Measurements from ENCODE around the gene USHBP1. TPM values are rescaled to one million over a fixed set of nuclear protein-coding genes. Genes with fewer than 3 reads are reported as not detected.

The USHBP1 gene
- total RNA-seq, 1 donor from 2014 or later, result not detected

GRCh38 chr19:17240826-17241399 is 23.6 kb downstream of the USHBP1 start:
- DNase-seq (ENCODE audit: low read depth), result no peak

DNA sequence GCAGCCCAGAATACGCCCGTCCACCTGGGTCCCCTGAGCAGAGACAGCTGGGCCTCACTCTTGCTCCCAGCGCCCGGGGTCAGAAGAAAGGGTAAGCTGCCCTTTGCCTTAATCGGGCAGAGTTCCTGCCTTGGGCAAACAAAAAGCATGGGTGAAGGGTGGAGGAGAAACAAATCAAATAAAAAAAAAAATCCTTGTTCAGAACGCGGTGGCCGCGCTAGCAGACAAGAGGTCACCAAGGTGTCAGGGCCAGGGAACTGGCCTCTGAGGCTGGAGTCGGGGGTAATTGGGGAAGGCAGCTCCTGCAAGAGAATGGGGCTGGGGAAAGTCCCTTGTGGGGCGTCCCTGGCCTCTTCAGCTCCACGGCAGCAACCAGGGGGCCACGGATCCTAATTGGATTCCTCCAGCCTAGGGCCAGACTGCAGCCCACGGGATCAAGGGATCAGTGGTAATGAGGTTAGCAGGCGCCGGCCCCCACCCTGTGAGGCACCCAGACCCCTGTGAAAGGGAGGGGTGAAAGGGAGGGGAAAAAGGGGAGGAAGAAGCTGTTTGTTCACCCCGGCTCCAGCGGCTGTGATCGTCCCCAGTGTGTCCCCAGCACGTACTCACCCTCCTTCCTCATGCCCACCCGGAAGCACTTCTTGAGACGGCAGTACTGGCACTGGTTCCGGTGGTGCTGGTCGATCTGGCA is 24.3 kb downstream of the USHBP1 start:
- DNase-seq (ENCODE audit: low read depth), result no peak

GRCh38 chr19:17237747-17238706 is 26.5 kb downstream of the USHBP1 start:
- no peak for DNase-seq (ENCODE audit: low read depth)

- DNase-seq (ENCODE audit: low read depth), result no peak
Observed at GRCh38 chr19:17236811-17237543, 27.6 kb downstream of the USHBP1 start.

- DNase-seq (ENCODE audit: low read depth), result peak; percentile 18
Observed at GRCh38 chr19:17235971-17236777, 28.4 kb downstream of the USHBP1 start.

DNA sequence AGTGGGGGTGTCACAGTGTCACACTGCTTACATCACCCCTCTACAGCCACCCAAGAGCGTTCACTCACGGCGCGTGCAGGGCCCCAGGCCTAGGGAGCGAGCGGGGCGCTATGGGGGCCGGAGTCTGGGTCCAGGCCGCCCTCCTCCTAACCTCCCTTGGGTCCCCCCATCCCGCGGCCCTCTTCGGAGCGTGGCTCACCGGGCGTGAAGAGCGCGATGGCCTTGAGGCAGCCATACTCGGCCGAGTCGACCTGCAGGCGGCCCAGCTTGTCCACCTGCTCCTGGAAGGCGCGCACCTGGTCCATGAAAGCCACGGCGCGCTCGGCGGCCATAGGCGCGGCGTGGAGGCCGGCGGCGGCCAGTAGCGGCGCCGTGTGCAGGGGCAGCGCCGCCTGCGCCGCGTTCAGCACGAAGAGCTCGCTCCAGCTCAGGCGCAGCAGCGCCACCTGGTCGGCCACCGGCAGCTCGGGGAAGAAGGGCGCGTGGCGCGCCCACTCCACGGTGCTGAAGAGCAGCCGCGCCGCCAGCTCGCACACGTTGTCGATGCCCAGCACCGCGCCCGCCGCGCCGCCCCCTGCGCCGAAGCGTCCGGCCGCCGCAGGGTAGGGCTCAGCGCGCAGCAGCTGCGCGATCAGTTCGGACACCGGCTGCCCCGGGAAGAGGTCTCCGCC is 29.1 kb downstream of the USHBP1 start:
- DNase-seq (ENCODE audit: low read depth), result peak; percentile 56

DNA sequence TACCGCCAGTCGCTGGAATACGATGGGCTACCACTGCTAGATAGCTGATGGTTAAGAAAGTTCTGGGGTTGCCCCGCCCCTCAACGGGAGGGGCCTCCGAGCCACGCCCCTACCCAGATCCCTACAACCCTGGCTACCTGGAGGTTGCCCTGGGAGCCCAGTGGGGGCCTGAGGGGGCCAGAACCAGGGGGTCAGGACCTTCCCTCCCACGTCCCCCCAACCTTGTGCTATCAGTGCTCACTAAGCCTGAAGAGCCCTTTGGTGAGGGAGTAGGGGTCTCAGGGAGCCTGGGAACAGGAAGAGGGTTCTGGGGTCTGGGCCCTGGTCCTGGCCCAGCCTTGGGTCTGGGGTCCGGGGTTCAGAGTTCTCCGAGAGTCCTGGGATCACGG is 29.6 kb downstream of the USHBP1 start:
- DNase-seq (ENCODE audit: low read depth), result no peak

GRCh38 chr19:17232258-17232657 is 32.3 kb downstream of the USHBP1 start:
- no peak for DNase-seq (ENCODE audit: low read depth)

GRCh38 chr19:17229890-17230289 is 34.7 kb downstream of the USHBP1 start:
- DNase-seq (ENCODE audit: low read depth), result no peak

DNA sequence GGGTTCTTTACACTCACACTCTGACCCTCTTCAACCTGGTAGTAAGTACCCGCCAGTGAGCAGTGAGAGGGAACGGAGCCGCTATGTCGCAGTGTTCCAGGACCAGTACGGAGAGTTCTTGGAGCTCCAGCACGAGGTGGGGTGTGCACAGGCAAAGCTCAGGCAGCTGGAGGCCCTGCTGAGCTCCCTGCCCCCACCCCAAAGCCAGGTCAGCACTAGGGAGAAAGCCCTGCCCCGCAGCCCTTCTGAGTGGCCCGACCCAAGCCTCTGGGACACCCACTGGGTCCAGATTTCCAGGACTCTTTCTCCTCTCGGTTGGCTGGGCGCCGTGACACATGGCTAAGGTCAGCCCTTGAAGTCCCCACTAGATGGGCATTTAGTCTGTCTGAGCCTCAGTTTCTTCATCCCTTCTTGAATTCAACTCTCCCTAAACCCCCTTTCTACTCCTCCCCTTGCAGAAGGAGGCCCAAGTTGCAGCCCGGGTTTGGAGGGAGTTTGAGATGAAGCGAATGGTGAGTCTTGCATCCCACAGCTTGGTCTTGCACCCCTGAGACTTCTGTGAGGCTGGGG is 36.7 kb downstream of the USHBP1 start:
- no peak for DNase-seq (ENCODE audit: low read depth)

GRCh38 chr19:17226002-17226933 is 38.3 kb downstream of the USHBP1 start, which contains the start of gene OCEL1:
Gene OCEL1, plus strand, starts transcription at chr19:17226226. Its CDS starts 22 bp downstream, at chr19:17226248.
- DNase-seq (ENCODE audit: low read depth), result peak; percentile 98

GRCh38 chr19:17225053-17225452 is 39.5 kb downstream of the USHBP1 start:
- DNase-seq (ENCODE audit: low read depth), result no peak

DNA sequence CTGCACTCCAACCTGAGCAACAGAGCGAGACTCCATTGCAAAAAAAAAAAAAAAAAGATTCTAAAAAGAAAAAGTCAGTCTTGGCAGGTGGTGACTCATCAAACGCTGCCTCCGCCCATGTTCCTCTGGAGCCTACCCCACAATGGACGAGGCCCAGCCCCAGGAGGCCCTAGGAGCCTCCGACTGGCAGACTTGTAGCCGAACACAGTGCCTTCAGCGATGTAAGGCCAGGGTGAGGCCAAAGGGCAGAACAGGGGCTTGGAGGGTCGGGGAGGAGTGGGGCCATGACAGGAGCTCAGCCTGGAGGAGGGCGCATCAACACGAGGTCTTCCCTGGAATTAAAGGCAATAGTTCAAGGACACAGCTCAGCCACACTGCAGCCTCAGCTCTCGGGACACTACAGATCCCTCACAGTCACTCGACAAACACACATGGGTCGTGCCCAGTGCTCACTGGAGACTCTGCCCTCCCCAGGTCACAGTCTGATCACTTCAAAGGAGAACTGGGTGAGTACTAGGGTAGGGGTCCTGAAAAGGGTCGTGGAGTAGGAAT is 44.3 kb downstream of the USHBP1 start:
- peak; percentile 41 for DNase-seq (ENCODE audit: low read depth)

GRCh38 chr19:17219286-17219685 is 45.3 kb downstream of the USHBP1 start:
- no peak for DNase-seq (ENCODE audit: low read depth)

DNA sequence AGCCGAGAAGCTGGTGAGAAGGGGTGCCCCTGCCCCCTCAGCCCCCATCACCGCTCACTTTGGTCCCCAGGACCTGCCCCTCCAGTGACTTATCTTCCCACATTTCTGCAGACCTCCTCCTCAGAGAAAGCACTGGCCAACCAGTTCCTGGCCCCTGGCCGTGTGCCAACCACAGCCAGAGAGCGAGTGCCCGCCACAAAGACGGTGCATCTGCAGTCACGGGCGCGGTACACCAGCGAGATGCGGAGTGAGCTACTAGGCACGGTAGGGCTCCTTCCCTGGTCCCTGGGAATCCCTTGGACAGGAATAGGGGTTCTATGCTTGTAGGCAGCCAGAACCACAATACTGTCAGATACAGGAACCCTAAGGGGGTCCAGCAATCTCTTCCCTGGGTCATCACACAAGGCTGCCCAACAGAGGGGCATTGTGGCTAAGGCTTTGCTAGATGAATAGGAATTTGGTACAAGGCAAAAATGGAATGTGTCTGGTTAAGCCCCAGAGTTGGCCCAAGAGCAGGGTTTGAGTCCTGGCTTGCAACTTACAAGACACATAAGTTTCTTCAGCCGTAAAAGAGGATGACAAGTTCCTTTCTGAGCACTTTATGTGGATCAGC is 48.4 kb downstream of the USHBP1 start:
- no peak for DNase-seq (ENCODE audit: low read depth)

- peak; percentile 92 for DNase-seq (ENCODE audit: low read depth)
Observed at GRCh38 chr19:17215127-17215971, 49.2 kb downstream of the USHBP1 start, which contains the start of gene USE1. Gene USE1, plus strand, starts transcription at chr19:17215357. Its CDS starts 49 bp downstream, at chr19:17215406.
